ENCODE results near the gene FRMD1.
A peak's percentile ranks its signal among the peaks of the same experiment; 100 is the strongest.

FRMD1 gene

GRCh38 chr6:168040856-168041496, 38.0 kb downstream of the FRMD1 start:
- DNase-seq = no peak

- no peak for DNase-seq
Observed at GRCh38 chr6:168039849-168040248, 39.2 kb downstream of the FRMD1 start.

- DNase-seq = no peak
Observed at GRCh38 chr6:168039301-168039700, 39.7 kb downstream of the FRMD1 start.

- DNase-seq = no peak
Observed at GRCh38 chr6:168038576-168039140, 40.4 kb downstream of the FRMD1 start.

- DNase-seq = no peak
Observed at GRCh38 chr6:168037856-168038255, 41.2 kb downstream of the FRMD1 start.

GRCh38 chr6:168037242-168037641, 41.8 kb downstream of the FRMD1 start:
- DNase-seq = no peak

GRCh38 chr6:168035661-168036545, 43.1 kb downstream of the FRMD1 start:
- DNase-seq = peak in 1 of 2 experiments; percentile 66

- DNase-seq = peak; percentile 26 to 66
Observed at GRCh38 chr6:168035098-168035660, 43.8 kb downstream of the FRMD1 start.

GRCh38 chr6:168034537-168034936, 44.5 kb downstream of the FRMD1 start:
- no peak for DNase-seq

GRCh38 chr6:168033791-168034190, 45.2 kb downstream of the FRMD1 start:
- DNase-seq = no peak

GRCh38 chr6:168032005-168032760, 46.8 kb downstream of the FRMD1 start:
- DNase-seq = no peak

- DNase-seq = no peak
Observed at GRCh38 chr6:168031411-168031971, 47.5 kb downstream of the FRMD1 start.

- no peak for DNase-seq
Observed at GRCh38 chr6:168030908-168031307, 48.1 kb downstream of the FRMD1 start.

GRCh38 chr6:168030218-168030746, 48.7 kb downstream of the FRMD1 start:
- no peak for DNase-seq

- no peak for DNase-seq
Observed at GRCh38 chr6:168029459-168030217, 49.4 kb downstream of the FRMD1 start.

- DNase-seq = no peak
Observed at GRCh38 chr6:168028181-168028580, 50.8 kb downstream of the FRMD1 start.

- DNase-seq = no peak
Observed at GRCh38 chr6:168027521-168027920, 51.5 kb downstream of the FRMD1 start.

GRCh38 chr6:168026925-168027324, 52.1 kb downstream of the FRMD1 start:
- no peak for DNase-seq

- no peak for DNase-seq
Observed at GRCh38 chr6:168025831-168026710, 52.9 kb downstream of the FRMD1 start.

- no peak for DNase-seq
Observed at GRCh38 chr6:168024951-168025510, 54.0 kb downstream of the FRMD1 start.

All from SW 1271 (cell line).